Medulla oblongata (tissue), 1 donor: ENCODE results near the gene WDFY2.
A peak's percentile ranks its signal among the peaks of the same experiment; 100 is the strongest.

Experiments
- DNase-seq: peaks from one replicate; pipeline ENCODE4 v3.0.0-alpha.2; 2015; ENCODE audit errors: extremely low spot score

Gene WDFY2

DNA sequence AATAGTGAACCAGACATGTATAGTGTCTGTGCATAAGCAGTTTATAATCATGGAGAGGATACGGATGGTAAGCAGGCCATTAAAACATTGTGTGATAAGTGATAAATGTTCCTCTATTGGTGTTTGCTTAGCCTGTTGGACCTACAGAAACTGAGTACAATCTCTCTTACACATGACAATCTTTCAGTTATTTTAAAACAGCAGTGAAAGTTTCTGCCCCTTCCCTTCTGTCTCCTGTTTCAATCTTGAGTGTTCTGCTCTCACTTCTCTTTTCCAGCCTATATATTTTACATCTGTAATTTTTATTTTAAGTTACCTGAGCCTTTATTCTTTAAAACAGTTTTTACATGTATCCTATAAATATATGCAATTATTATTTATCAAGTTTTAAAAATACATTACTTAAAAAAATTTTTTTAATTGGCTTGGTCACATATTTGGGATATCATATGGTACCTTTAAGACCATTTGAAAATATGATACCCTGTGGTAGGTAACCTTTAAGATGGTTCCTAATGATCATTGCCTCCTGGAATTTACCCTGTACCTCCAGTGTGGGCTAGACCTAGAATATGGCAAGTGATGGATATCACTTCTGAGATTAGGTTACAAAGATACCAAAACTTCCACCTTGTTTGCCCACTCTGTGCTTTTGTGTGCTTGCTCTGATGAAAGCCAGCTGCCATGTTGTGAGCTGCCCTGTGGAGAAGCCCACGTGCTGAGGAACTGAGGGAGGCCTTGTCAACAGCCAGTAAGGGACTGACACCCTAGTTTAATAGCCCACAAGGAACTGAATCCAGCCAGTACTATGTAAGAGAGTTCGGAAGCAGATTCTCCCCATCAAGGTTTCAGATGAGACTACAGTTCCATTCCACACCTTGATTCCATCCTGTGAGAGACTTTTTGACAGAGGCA is 120.4 kb downstream of the WDFY2 start:
- DNase-seq: no peak

DNA sequence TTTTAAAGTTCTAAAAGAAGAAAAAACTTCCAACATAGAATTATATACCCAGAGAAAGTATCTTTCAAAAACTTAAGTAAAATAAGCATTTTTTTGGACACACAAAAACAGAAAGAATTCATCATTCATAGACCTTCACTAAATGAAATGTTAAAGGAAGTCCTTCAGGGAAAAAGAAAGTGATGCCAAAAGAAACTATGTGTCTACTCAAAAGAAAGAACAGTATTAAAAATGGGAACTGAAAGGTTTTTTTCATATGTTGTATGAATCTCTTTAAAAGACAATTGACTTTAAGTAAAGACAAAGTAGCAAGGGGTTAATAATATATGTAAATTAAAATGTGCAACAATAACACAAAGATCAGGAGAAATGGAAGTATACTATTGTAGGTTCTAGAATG is 123.2 kb downstream of the WDFY2 start:
- DNase-seq: no peak

DNA sequence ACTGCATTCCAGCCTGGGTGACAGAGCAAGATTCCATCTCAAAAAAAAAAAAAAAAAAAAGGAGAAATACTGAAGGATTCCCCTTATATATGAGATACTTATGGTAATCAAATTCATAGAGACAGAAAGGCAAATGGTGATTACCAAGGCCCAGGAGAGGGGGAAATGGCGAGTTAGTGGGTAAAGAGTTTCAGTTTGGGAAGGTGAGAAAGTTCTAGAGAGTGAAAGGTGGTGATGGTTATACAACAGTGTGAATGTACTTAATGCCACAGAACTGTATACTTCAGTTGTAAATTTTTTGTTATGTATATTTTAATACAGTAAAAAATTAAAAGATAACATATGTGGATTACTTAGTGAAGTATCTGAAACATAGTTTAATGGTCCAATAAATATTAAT is 129.5 kb downstream of the WDFY2 start:
- DNase-seq: no peak

DNA sequence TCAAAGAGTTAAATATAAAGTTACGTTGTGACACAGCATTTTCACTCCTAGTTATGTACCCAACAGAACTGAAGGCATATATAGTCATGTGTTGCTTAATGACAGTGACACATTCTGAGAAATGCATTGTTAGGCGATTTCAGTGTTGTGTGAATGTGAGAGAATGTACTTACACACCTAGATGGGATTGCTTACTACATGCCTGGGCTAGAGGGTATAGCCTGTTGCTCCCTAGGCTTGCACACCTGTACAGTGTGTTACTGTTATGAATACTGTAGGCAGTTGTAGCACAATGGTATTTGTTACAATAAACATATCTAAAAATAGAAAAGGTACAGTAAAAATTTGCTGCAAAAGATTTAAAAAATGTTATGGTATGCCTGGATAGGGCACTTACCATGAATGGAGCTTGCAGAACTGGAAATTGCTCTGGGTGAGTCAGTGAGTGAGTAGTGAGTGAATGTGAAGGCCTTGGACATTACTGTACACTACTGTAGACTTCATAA is 130.5 kb downstream of the WDFY2 start:
- no peak for DNase-seq

DNA sequence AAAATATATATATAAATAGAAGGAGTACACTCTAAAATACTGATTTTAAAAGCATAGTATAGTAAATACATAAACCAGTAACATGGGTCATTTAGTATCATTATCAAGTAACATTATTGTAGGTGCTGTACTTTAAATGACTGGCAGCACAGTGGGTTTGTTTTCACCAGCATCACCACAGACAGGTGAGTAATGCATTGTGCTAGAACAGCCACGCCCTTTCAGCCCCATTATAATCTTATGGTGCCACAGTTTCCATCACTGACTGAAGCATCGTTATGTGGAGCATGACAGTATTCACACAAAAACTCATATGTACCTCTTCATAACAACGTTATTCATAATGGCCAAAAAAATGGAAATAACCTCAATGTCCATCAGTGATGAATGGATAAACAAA is 131.4 kb downstream of the WDFY2 start:
- no peak for DNase-seq

DNA sequence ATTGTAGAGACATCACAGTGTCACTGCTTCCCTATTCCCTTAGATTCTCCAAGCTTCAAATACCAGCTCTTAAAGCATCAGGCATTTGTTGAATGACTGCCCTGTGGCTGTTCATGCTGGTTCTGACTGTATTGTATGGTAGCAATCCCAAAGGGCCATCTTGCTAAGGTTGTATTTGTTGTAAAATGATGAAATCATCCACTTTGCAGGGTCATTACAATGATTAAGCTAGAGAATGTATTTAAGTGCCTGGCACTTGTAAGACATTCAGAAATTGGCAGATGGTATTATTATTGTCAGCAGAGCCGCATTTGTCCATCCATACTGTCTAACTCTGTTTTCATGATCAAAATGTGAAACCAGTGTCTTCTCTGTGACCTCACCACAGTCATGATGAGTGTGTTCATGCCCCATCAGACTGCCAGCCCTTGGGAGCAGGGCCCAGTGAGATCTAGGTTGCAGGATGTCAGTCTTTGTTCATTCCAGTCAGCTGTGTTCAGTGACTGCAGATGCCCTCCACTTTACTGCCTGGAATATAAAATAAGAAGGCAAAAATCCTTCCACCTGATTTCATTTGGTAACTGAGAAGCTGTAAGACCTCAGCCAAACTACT is 133.6 kb downstream of the WDFY2 start:
- no peak for DNase-seq

DNA sequence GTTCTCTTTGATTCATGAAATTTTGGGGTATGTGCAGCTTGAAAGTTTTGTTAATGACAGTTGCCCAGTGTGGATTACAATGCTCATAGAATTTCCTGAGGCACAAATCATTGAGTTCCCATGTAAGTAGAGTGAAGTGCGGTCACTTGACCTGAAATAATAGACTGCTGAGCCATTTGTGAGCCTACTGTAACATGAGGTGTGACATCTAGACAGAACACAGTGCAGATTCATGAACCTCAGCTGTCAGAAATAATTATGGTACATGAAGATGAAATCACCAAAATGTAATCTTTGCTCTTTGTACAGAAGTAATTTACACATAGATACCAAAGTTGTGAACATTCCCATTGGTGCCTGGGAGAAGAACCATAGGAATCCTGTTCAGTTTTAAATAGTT is 135.1 kb downstream of the WDFY2 start:
- DNase-seq: no peak

DNA sequence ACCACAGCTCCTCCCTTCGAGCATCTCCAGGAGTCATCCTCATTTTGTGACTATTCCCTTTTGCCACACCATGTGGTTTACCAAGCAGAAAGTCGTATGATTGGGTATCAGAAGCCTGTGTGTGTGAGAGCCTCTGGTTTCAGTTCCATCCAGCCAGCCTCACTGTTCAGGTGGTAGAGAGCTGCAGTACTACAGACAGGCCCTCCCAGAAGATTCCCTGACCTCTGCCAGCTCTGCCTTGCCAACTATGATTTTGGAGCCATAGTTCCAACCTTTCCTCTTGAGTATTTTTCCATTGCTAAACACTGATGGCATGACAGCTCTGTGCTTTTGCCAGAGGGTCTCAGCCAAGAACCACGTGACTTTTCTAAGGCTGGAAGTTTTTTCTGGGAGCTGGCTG is 137.2 kb downstream of the WDFY2 start:
- peak; percentile 61 for DNase-seq

DNA sequence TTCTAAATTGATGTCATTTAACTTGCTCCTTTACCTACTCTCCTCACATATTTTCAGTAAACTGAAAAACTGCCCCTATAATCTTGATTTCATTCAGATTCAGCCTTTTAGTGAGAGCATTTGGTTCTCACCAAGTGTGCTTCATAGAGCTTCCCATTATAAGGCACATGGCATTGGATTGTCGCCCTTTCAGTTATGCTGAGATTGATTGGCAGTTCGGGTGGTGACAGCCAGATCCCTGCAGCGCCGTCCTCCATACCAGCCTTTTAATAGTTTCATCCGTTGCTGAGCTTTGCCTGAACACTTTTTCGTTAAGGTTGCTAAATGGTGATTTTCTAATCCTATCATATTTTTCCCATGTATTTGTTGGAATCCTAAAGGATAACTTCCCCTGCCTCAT is 139.3 kb downstream of the WDFY2 start:
- DNase-seq: no peak

DNA sequence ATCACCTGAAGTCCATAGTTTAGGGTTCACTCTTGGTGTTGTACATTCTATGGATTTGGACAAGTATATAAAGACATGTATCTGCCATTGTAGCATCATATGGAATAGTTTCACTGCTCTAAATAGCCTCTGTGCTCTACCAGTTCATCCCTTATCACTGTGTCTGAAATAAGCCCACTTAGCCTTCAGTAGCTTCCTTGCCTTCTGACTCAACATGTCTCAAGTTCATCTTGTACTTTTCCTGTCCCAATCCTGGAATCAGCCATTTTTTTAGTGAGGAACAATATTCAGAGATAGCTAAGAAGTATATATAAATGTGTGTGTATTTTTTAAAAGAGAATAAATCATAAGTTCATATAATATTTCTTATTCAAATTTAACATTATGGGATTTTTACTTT is 140.5 kb downstream of the WDFY2 start:
- DNase-seq: no peak

DNA sequence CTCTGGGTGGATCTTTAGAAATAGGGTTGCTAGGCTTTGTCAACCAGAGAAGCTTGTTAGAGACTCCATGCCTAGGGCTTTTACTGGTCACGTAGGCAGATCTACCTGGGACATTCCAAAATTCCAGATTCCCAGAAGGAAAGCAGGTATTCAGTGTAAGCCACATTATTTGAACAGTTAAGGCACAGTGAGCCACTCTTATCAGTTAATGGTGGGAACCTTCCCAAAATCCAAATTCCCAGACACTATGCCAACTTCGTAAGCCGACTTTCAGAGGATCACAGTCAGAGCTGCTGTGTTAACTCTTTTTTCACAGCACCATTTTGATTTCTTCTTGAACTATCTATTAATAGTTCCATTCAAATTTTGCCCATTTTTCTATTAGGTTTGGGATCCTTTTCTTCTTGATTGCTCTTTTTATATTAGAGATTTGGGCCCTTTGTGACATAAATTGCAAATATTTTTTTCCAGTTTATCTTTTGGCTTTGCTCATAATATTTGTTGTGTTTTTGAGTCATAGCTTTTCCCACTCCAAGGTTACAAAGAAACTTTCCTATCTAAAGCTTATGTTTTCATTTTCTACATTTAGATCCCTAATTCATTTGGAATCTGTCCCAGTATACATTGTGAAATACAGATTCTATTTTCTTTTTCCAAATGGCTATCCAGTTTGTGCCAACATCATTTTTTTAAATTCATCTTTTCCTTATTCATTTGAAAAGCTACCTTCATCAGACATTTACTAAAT is 142.4 kb downstream of the WDFY2 start:
- no peak for DNase-seq

DNA sequence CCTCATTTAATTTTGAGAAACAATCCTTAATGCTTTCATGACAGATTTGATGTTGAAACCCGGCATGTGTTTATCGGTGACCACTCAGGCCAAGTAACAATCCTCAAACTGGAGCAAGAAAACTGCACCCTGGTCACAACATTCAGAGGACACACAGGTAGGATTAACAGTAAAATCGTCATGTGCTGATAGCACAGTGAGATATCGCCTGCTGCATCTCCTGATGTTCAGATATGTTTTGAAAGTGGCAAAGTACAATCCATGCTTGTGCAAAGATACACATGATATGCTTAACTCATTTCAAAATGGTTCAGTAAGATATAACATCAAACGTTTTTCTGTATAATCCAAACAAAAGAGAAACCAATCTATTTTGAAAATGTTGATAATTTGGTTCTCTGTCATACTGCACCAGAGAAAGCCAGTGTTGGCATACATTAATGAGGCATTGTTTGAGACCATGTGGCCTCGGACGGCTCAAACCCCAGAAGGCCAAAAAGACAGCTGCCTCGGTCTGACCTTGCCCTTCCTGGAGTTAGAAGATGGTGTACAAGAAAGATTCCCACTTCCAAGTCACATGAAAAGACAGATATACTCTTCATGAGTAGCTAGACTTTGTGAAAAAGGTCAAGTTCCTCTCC is 143.5 kb downstream of the WDFY2 start:
- DNase-seq: peak; percentile 83

DNA sequence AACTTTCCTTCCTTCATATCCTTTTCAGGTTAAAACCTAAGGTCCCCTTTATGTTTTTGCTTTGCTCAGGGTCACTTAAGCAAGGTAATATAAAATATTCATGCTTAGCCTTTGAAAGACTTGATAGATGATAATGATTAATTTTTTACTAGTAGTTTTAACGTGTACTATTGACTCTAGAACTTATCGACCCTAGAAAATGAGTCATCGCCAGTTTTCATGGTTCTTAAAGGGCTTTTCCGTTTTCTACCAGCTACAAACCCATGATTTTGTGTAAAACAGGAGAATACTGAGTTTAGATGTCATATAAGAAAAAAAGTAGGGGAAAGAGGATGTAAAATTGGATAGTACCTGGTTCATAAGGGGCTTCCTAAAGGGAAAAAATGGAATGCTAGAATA is 144.0 kb downstream of the WDFY2 start:
- no peak for DNase-seq

DNA sequence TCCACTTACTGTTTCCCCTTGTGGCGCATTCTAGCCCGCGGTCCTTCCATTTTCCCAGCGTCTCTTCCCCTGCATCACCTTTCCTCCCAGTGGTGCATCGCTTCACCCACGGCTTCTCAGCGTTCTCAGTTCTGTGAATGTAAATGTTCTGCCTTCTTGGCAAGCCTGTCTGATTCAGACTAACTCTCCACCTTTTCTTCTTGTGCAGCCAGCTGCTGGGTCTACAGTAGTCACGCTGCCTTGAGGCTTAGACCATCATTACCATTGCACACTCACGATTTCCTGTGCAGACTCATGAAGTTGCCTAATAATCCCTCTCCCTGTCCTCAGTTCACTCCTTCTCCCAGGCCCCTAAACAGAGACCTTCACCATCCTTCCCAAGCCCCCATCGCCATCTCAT is 144.7 kb downstream of the WDFY2 start:
- DNase-seq: no peak

DNA sequence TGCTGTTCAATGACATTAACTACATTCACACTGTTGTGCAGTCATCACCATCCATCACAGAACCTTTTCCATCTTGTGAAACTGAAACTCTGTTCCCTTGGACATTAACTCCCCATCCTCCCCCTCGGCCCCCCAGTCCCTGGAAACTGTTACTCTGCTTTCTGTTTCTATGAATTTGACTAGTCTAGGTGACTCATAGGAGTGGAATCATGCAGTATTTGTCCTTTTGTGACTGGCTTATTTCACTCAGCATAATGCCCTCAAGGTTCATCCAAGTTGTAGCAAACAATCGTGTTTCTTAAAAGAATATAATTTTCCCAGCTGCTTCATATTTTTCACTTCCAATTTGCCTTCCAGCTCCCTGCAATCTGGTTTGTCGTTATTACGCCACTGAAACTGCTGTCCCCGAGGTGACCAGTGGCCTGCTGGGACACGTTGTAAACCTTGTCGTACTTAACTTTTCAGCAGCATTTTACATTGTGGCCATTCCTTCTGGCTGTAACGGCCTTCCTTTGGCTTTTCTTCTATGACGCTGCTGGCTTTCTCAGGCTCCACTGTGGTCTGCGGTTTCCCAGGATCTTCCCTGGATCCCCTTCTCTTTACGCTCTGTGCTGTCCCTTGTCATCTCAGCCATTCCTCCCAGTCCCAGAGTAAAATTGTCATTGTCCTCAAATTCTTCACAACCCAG is 145.7 kb downstream of the WDFY2 start:
- DNase-seq: no peak

DNA sequence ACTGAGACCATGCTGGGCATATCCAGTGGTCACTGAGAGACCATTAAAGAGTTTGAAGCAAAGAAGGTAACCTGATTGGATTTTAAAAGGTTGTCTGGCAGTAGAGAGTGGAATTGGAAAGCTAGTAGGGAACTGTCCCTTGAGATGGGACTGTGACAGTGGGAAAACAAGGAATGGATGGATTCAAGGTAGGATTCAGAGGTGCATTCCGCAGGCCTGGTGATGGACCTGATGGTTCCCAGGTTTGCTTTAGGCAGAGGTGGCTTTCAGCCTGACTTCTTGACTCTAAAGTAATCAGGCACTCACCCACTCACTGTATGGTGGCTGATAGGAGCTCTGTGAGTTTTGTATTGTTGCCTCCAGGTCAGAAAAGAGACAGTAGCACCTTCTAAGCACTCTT is 146.7 kb downstream of the WDFY2 start:
- no peak for DNase-seq

DNA sequence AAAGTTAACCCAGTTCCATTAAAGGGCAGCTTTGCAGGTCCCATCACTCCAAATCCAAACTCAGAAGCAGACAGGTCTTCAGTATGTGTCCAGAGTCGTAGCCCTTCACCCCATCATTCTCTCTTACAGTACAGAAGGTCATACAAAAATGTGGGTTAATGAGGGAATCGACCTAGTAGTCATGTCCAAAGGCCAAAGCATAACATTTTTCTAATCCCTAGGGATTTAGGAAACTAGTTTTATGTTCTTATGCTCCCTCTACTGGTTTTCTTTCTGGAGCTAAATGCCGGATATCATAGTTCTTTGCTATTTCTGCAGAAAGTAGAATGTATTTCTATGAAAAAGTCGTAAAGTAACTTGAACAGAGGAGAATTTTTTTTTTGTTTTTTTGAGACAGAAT is 147.5 kb downstream of the WDFY2 start:
- DNase-seq: peak; percentile 61

DNA sequence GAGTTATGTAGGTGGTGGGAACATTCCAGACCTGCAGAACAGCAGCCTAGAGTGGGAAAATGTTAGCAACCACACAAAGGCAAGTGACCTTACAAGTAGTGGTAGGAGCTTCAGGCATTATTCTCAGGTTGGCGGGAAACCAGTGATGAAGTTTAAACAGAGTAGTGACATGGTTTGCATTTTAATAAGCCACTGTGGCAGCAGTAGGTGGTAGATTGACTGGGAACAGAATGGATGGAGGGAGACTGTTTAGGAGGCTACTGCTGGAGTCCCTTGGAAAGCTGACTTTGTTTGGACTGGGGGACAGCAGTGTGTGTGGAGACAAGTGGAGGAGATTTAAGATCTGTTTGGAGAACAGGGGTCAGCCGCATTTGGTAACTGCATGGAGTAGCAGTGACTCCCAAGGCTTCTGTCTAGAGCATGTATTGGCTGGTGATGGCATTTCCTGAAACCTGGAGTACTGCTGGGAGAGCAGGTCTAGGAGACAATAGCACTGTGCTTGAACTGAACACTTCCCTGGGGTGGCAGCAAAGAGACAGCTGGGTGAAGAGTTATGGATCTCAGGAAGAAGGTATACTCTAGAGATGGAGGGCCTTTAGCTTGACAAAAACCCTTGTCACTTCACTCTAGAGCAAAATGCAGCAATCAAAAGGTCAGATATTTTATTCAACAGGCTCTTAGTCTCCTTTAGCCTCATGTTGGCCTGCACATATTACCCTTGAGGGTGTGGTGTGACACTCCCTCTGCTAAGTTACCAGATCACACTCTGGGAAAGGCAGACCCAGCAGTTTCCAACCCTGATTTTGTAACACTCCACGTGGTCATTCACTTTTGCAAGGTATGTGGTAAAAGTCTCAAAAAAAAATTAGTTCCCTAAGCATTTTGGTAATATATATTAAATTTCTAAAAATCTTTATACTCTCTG is 149.4 kb downstream of the WDFY2 start:
- DNase-seq: peak; percentile 48

DNA sequence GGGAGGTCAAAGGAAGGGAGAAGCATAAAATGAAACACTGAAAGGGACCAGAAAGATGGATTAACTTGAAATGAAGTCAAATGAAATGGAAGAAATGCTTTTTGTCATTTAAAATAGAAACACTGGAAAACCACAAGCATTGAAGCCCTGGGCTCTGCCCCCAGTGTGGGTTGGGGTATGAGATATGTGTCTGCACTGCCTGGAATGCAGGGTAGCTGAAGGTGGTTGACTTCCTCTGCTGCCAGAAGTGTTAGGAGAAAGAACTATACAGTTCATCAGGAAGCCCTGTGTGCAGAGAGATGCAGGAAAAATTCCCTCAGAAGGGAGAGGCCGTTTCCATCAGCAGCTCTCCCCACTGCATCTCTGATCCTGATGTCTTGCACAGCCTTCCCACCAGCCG is 150.5 kb downstream of the WDFY2 start:
- DNase-seq: no peak

DNA sequence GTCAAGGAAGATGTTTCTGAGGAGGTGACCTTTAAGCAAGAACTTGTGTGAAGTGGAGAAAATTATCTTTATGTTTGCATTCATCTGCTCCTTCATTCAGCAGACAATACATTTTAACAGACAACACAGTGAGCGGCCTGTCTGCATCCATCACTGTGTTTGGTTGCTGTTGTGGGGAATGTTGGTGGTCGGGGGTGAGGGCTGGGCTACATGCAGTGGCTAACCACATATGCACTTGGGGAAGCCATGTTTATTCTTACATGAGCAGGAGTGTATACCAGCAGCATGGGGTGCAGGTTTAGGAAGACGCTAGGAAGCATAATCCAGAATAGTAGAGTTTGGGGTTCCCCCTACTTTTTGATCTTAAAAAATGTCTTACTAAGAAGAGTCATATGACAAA is 153.3 kb downstream of the WDFY2 start:
- no peak for DNase-seq
